Trophoblast cell (in vitro differentiated cells and primary cell): ENCODE results near the gene PRSS1.

Source experiments
- DNase-seq, 2 donors: peaks; one replicate each; pipeline ENCODE4 v3.0.0-alpha.2; 2016
- H2AFZ ChIP-seq: 2 replicates; pipeline ENCODE4 v1.6.1; 2013; ENCODE audit warnings: low read length, moderate library complexity, mild to moderate bottlenecking; ENCODE audit not compliant: insufficient read depth, poor library complexity
- H2AK5ac ChIP-seq: 2 replicates; pipeline ENCODE4 v1.6.1; 2013; ENCODE audit warnings: mild to moderate bottlenecking, low read length
- H2BK120ac ChIP-seq: 2 replicates; pipeline ENCODE4 v1.6.1; 2013; ENCODE audit warnings: low read length, mild to moderate bottlenecking, moderate library complexity; ENCODE audit not compliant: insufficient read depth, poor library complexity
- H2BK12ac ChIP-seq: 2 replicates; pipeline ENCODE4 v1.6.1; 2013; ENCODE audit warnings: mild to moderate bottlenecking, low read length, moderate library complexity
- H2BK5ac ChIP-seq: 2 replicates; pipeline ENCODE4 v1.6.1; 2013; ENCODE audit warnings: low read length, low read depth, moderate library complexity, mild to moderate bottlenecking; ENCODE audit not compliant: poor library complexity
- H3K14ac ChIP-seq: 2 replicates; pipeline ENCODE4 v1.6.1; 2013; ENCODE audit warnings: mild to moderate bottlenecking, low read length
- H3K18ac ChIP-seq: 2 replicates; pipeline ENCODE4 v1.6.1; 2013; ENCODE audit warnings: mild to moderate bottlenecking, low read length
- H3K23ac ChIP-seq: 2 replicates; pipeline ENCODE4 v1.6.1; 2013; ENCODE audit warnings: low read length
- H3K27ac ChIP-seq: 2 replicates; pipeline ENCODE4 v1.5.1; 2013; ENCODE audit warnings: low read depth, mild to moderate bottlenecking, inconsistent platforms, low read length, moderate library complexity
- H3K27me3 ChIP-seq: 2 replicates; pipeline ENCODE4 v1.6.1; 2013; ENCODE audit warnings: inconsistent platforms, mild to moderate bottlenecking, low read length, moderate library complexity; ENCODE audit not compliant: insufficient read depth
- H3K36me3 ChIP-seq, 2 experiments: 1 replicate in 1 of 2; 2 replicates in 1 of 2; pipeline ENCODE4 v1.6.1; 2013; ENCODE audit warnings: low read length in 2 of 2, mild to moderate bottlenecking in 2 of 2, moderate library complexity in 1 of 2; ENCODE audit not compliant: insufficient read depth in 2 of 2, control insufficient read depth in 1 of 2
- H3K4ac ChIP-seq: 2 replicates; pipeline ENCODE4 v1.6.1; 2013; ENCODE audit warnings: low read depth, mild to moderate bottlenecking, low read length, moderate library complexity
- H3K4me1 ChIP-seq, 2 experiments: 1 replicate in 1 of 2; 2 replicates in 1 of 2; pipeline ENCODE4 v1.6.1; 2013; ENCODE audit warnings: low read length in 2 of 2, mild to moderate bottlenecking in 2 of 2, moderate library complexity in 1 of 2; ENCODE audit not compliant: insufficient read depth in 2 of 2, control insufficient read depth in 1 of 2
- H3K4me2 ChIP-seq: 2 replicates; pipeline ENCODE4 v1.6.1; 2013; ENCODE audit warnings: inconsistent platforms, mild to moderate bottlenecking, low read length, moderate library complexity
- H3K4me3 ChIP-seq: 2 replicates; pipeline ENCODE4 v1.5.1; 2013; ENCODE audit warnings: mild to moderate bottlenecking, low read depth, low read length, inconsistent platforms
- H3K79me1 ChIP-seq: one replicate; pipeline ENCODE4 v1.6.1; 2013; ENCODE audit warnings: low read length
- H3K79me2 ChIP-seq: 2 replicates; pipeline ENCODE4 v1.6.1; 2013; ENCODE audit warnings: low read length, mild to moderate bottlenecking; ENCODE audit not compliant: control insufficient read depth, insufficient read depth, poor library complexity
- H3K9ac ChIP-seq: 2 replicates; pipeline ENCODE4 v1.6.1; 2013; ENCODE audit warnings: mild to moderate bottlenecking, low read length
- H3K9me3 ChIP-seq: 2 replicates; pipeline ENCODE4 v1.6.1; 2013; ENCODE audit warnings: low read depth, mild to moderate bottlenecking, control low read depth, inconsistent platforms, low read length; ENCODE audit not compliant: insufficient read depth
- H4K12ac ChIP-seq: 2 replicates; pipeline ENCODE4 v1.6.1; 2013; ENCODE audit warnings: low read depth, mild to moderate bottlenecking, low read length, moderate library complexity
- H4K8ac ChIP-seq: 2 replicates; pipeline ENCODE4 v1.6.1; 2013; ENCODE audit warnings: low read depth, mild to moderate bottlenecking, low read length, moderate library complexity
- H4K91ac ChIP-seq: one replicate; pipeline ENCODE4 v1.6.1; 2013; ENCODE audit warnings: low read depth, mild to moderate bottlenecking, low read length, moderate library complexity
- WGBS: extraction: QIAGEN DNeasy Blood & Tissue Kit; methylation state at CpG from one replicate; pipeline ENCODE4 v1.1.7; 2013; ENCODE audit warnings: missing lambda C conversion rate; ENCODE audit not compliant: insufficient read length, insufficient coverage; ENCODE audit errors: extremely low coverage; 5-methylcytosine and 5-hydroxymethylcytosine counted together

The PRSS1 gene

DNA sequence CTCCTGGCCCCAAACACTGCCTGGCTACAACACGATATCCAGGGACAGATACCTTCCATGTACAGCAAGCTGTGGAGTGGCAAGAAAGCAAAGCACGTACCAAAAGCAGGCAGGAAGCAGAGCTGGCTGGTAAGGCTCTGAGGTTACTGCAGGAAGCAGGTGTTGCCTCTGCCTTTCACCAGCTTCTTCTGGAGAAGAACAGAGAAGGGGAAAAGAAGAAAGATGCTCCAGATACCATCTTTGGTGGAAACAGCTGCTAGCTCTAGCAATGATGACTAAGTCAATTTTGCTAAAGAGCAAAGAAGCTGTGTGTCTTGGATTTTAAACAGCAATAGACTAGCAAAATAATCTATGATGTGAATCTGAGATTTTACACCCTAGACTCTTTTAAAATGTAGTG, 34.9 kb upstream of the PRSS1 start:
- Histone ChIP-seq H2AK5ac (no peak overlapping the region), H3K79me2 (no peaks in the 10 kb centered on the region)

GRCh38 chr7:142716596-142716995, 32.7 kb upstream of the PRSS1 start:
- Histone ChIP-seq H2BK5ac (no peak overlapping the region), H3K18ac (no peak overlapping the region)

More for the DNA sequence above, 34.9 kb upstream of the PRSS1 start:
- Histone ChIP-seq H2BK12ac (no peak overlapping the region), H3K79me1 (no peaks in the 10 kb centered on the region), H3K9me3 (no peaks in the 10 kb centered on the region), H4K12ac (no peak overlapping the region), H4K8ac (no peak overlapping the region), H3K18ac (no peak overlapping the region), H3K4me2 (no peak overlapping the region), H2BK5ac (no peak overlapping the region), H3K14ac (no peak overlapping the region), H3K4ac (no peak overlapping the region), H2BK120ac (no peak overlapping the region), H3K9ac (no peak overlapping the region), H3K27ac (no peak overlapping the region), H3K23ac (no peak overlapping the region), H3K4me1 (no peaks in the 10 kb centered on the region), H3K36me3 (no peaks in the 10 kb centered on the region), H3K4me3 (no peak overlapping the region), H4K91ac (no peak overlapping the region), H2AFZ (no peak overlapping the region), H3K27me3 (no peaks in the 10 kb centered on the region)
- no CpG with 5 or more reads among the region's 2 CpGs for WGBS
- no peak for DNase-seq

DNA sequence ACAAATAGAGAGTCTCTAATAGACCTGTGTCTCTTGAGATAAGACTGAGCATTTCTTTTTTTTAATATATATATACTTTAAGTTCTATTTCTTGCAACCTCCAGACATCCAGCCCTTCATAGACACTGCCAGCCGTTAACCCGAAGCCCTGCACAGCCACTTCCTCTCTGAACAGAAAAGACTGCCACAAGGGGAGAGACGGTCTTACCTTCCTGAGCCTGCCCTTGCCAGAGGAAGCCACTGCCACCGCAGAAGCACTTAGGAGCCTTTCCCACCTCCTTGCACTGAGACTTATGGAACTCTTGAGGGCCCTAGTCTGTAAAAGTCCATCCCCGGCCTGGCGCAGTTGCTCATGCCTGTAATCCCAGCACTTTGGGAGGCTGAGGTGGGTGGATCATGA, 31.8 kb upstream of the PRSS1 start:
- H3K79me2 ChIP-seq, result no peaks in the 10 kb centered on the region
- no CpG with 5 or more reads among the region's 6 CpGs for WGBS
- no peak overlapping the region for H3K4me2 ChIP-seq
- H4K91ac ChIP-seq, result no peak overlapping the region
- H3K4me1 ChIP-seq, result no peaks in the 10 kb centered on the region
- no peaks in the 10 kb centered on the region for H3K79me1 ChIP-seq
- peaks cover 1% of the 10 kb centered on the region for H3K9me3 ChIP-seq
- H2AFZ ChIP-seq, result no peak overlapping the region
- H3K23ac ChIP-seq, result no peak overlapping the region
- H2AK5ac ChIP-seq, result no peak overlapping the region
- H4K12ac ChIP-seq, result no peak overlapping the region
- no peak for DNase-seq
- no peak overlapping the region for H2BK120ac ChIP-seq
- H3K9ac ChIP-seq, result no peak overlapping the region
- no peak overlapping the region for H2BK5ac ChIP-seq
- H3K4me3 ChIP-seq, result no peak overlapping the region
- H3K14ac ChIP-seq, result no peak overlapping the region
- H3K18ac ChIP-seq, result no peak overlapping the region
- H4K8ac ChIP-seq, result no peak overlapping the region
- no peak overlapping the region for H3K4ac ChIP-seq
- H2BK12ac ChIP-seq, result no peak overlapping the region
- H3K27me3 ChIP-seq, result no peaks in the 10 kb centered on the region
- H3K36me3 ChIP-seq, result no peaks in the 10 kb centered on the region
- H3K27ac ChIP-seq, result no peak overlapping the region

More at GRCh38 chr7:142716596-142716995, 32.7 kb upstream of the PRSS1 start:
- no peak overlapping the region for H4K91ac ChIP-seq
- H3K79me1 ChIP-seq, result no peaks in the 10 kb centered on the region
- no peak overlapping the region for H2AK5ac ChIP-seq
- H2AFZ ChIP-seq, result no peak overlapping the region
- no peak overlapping the region for H3K9ac ChIP-seq
- no peaks in the 10 kb centered on the region for H3K4me1 ChIP-seq
- H2BK120ac ChIP-seq, result no peak overlapping the region
- no peaks in the 10 kb centered on the region for H3K9me3 ChIP-seq
- WGBS, result no CpG with 5 or more reads among the region's 2 CpGs
- no peak overlapping the region for H3K14ac ChIP-seq
- H3K79me2 ChIP-seq, result no peaks in the 10 kb centered on the region
- no peak overlapping the region for H3K23ac ChIP-seq
- no peak overlapping the region for H2BK12ac ChIP-seq
- no peaks in the 10 kb centered on the region for H3K36me3 ChIP-seq
- H4K8ac ChIP-seq, result no peak overlapping the region
- no peak overlapping the region for H4K12ac ChIP-seq
- no peak overlapping the region for H3K27ac ChIP-seq
- no peak for DNase-seq
- H3K4me2 ChIP-seq, result no peak overlapping the region
- no peak overlapping the region for H3K4me3 ChIP-seq
- no peak overlapping the region for H3K4ac ChIP-seq
- H3K27me3 ChIP-seq, result no peaks in the 10 kb centered on the region

DNA sequence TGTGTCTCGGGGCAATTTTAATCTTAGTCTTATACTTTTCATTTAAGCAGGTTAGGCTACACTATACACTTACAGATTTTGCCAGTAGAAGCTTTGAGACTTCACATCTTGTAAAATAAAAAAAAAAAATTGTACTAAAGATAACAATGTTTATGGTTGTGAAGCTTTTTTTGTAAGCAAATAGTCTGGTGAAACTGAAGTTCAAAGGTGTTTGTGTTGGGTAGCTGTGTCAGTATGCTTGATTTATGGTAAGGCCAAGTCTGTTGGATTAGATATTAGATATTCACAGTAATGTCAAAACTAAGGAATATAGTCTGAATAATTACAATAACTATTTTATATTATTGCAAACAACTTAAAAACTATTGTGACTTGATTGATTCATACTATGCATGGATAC, 31.0 kb upstream of the PRSS1 start:
- H3K27me3 ChIP-seq, result no peaks in the 10 kb centered on the region
- H4K12ac ChIP-seq, result no peak overlapping the region
- H3K36me3 ChIP-seq, result no peaks in the 10 kb centered on the region
- WGBS, result no CpG with 5 or more reads among the region's 1 CpG
- H3K27ac ChIP-seq, result no peak overlapping the region
- no peak overlapping the region for H3K23ac ChIP-seq
- no peak overlapping the region for H4K91ac ChIP-seq
- no peak for DNase-seq
- no peaks in the 10 kb centered on the region for H3K79me2 ChIP-seq
- H2BK12ac ChIP-seq, result no peak overlapping the region
- no peak overlapping the region for H3K4me3 ChIP-seq
- no peak overlapping the region for H2AK5ac ChIP-seq
- H2BK120ac ChIP-seq, result no peak overlapping the region
- no peak overlapping the region for H3K18ac ChIP-seq
- H3K4me1 ChIP-seq, result no peaks in the 10 kb centered on the region
- no peak overlapping the region for H3K14ac ChIP-seq
- H3K4me2 ChIP-seq, result no peak overlapping the region
- H3K9me3 ChIP-seq, result peaks cover 1% of the 10 kb centered on the region
- H3K4ac ChIP-seq, result no peak overlapping the region
- no peaks in the 10 kb centered on the region for H3K79me1 ChIP-seq
- H2AFZ ChIP-seq, result no peak overlapping the region
- no peak overlapping the region for H3K9ac ChIP-seq
- H2BK5ac ChIP-seq, result no peak overlapping the region
- no peak overlapping the region for H4K8ac ChIP-seq
